Fibroblast of skin of back (primary cell): ENCODE results near the gene GSTO1. TPM values are rescaled to one million over a fixed set of nuclear protein-coding genes. Genes with fewer than 3 reads are reported as not detected.
A peak's percentile ranks its signal among the peaks of the same experiment; 100 is the strongest.
"Not testable (repeated sequence)": the region's sequence is repeated elsewhere in the genome, so short reads cannot be mapped to it uniquely, and the experiment has no call there.

Experiments
- DNase-seq: peaks from one replicate; pipeline ENCODE4 v3.0.0-alpha.2; 2013
- polyA plus RNA-seq, 2 experiments: library from polyadenylated mRNA; unstranded; fragments of 120-200 nt; gene quantifications; one replicate each; pipeline ENCODE4 v1.2.1, GENCODE V29; 2013; ENCODE audit not compliant: insufficient read length in 2 of 2

The GSTO1 gene
- polyA plus RNA-seq (2013, experiment 1 of 2; ENCODE audit: insufficient read length) = 154 TPM
- 94.7 TPM for polyA plus RNA-seq (2013, experiment 2 of 2; ENCODE audit: insufficient read length)

GRCh38 chr10:104254493-104255310, at the start of gene GSTO1:
TSS of gene GSTO1 (plus strand) at chr10:104254892. CDS start at chr10:104254929, 37 bp downstream.
- DNase-seq = peak; percentile 79

DNA sequence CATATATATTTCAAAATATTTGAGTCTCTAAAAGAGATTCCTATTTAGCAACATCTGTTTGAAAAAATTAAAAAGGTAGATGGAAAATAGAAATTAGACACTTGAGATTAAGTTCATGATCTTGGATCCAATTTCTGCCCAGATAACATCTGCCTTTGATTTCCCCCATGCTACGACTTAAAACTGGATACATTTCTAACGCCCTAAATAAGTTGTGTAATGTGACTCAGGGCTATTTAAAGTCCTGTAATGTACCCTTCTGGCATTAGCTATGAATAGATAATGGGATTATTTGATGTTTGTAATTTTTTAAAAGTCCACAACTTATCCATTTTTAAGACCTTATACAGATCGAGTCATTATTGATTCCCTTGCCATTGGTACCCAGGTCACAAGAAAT, 46.0 kb upstream of the GSTO1 start:
- DNase-seq = no peak

GRCh38 chr10:104209575-104210198, 45.0 kb upstream of the GSTO1 start:
- peak; percentile 48 for DNase-seq

DNA sequence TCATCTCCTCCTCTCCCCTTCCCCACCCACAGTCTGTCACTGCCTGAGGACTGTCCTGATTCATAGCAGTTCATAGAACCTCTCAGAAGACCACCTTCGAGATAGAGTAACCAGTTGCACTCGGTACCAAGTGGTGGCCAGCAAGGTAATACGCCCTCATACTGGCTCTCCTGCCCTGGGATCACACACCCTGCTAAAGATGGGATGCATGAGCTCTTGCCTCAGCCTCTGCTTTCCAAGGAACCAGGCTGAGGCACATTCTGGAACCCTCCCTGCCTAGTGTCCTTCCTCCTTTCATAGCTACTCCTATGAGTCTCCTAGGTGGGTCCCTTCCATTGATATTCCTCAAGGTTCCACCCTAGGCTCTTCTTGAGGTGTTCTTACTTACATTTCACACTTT, 38.1 kb upstream of the GSTO1 start:
- DNase-seq = no peak

DNA sequence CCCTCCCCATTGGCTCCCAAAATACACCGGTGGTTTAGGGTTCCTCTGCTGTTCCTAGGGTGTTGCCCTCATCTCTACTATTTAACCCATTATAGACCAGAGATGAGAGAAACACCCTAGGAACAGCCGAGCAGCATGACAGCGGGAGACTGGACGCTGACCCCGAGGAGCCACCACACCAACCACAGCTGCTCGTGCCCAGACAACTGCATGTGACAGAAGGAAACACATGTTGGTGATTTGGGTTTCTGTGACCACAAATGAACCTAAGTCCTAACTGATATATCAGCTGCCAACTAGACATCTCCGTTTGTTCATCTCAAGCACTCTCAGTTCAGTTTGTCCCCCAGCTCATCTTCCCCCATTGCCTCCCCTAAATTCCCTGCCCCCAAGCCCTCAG, 35.9 kb upstream of the GSTO1 start:
- no peak for DNase-seq

DNA sequence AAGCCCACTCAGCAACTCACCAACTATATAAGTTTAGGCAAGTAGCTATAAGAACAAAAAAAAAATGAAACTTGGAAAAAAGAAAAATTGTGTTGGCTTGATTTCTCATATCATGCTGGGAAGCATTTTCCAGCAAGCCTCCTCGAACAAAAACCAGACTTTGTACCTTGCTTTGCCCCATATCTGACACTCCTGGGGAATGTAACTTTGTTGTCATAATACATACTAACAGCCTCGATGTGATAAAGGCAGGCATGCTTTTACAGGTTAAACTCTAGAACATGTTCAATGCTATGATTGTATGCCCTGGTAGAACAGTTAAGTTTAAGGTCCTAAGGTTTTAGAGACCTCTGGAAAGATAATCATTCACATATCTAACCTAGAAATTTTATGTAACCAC, 34.2 kb upstream of the GSTO1 start:
- no peak for DNase-seq

- no peak for DNase-seq
Observed at GRCh38 chr10:104223304-104223703, 31.4 kb upstream of the GSTO1 start.

DNA sequence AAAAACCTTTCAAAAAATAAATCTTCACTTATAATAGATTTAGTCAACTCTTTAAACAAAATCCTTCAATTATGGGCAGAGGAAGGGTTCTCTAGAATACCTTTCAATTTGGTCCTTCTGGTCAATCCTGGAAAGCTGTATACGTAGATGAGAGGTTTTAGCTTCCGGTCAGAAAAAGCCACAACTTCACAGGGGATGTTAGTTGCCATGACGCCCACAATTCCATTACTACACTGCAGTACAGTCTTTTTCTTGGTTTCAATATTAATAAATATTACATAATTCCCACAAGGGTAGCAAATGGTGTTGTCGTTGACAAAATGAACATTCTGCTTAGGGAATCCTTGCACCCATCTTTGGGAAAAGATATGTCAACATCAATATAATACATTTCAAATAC, 24.2 kb upstream of the GSTO1 start:
- DNase-seq = no peak

DNA sequence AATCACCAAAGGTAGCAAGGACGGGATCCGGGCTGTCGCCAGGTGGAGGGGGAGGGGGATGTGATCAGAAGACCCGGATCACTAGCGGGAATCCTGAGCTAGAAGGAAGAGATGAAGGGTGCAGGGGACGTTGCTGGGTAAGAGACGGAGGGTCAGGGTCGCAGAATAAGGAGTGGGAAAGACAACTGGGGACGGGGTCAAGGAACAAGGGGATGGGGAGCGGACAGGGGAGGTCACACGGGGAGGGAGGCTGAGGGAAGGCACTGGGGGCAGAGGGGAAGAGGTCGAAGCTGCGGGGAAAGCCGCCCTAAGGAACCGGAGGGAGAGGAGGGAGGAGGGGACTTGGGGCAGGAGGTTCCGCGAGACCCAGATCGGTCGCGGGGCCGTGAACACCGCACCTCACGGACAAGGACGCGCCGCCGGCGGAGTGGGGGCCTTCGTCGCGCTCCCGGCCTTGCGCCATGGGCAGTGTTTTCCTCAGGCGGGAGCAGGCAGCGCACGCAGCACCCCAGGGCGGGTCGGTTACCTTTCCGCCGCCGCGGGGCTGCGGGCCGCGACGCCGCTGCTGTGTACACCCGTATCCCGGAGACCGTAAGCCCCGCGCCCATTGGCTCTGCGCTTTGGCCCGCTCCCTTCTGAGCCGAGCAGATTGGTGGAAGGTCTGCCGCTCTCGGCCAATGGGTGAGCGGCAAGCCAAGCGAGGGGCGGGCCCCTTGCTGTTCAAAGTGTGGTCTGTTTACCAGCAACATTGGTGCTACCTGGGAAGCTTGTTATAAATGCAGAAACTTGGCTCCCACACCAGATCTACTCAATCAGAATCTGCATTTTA, 22.7 kb upstream of the GSTO1 start, which contains the start of gene CFAP43:
Gene CFAP43 (minus strand): TSS at position 581 of the 829 bp plus-strand sequence. CDS start 118 bp downstream, at position 463.
- peak; percentile 93 for DNase-seq

GRCh38 chr10:104232613-104233102, 22.0 kb upstream of the GSTO1 start:
- no peak for DNase-seq

DNA sequence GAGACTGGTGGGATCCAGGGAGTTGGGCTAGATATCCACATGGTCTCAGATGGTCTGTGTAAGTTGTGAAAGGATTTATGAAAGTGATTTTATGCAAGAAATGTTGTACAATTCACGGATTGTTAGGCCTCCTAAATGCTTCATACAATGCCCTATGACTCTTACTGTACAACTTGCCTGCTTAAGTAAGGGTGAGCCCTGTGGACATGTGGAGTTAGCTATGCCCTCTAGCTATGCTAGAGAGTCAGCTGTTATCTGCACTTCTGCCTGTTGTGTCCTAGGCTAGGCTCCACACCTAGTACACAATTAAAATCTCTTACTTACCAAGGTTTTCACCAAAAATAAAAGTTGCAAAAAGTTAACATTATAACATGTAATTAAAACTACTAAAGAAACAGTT, 20.9 kb upstream of the GSTO1 start:
- no peak for DNase-seq

DNA sequence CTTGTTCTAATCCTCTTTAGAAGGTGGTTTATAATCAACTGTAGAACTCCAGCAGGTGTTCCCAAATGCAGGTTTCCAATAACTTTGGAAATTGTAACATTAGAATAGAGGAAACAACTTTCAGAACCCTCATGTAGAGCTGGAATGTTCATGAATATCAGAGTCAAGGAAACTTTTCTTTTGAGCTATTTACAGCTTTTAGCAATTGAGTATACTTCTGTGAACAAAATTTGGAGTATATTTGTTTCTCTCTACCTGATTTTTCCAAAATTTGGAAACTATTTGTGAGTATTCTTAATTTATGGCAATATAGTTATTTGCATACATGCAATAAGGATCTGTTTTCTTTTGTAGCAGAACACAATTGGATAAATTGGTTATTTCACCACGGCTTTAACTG, 19.8 kb upstream of the GSTO1 start:
- DNase-seq = no peak

DNA sequence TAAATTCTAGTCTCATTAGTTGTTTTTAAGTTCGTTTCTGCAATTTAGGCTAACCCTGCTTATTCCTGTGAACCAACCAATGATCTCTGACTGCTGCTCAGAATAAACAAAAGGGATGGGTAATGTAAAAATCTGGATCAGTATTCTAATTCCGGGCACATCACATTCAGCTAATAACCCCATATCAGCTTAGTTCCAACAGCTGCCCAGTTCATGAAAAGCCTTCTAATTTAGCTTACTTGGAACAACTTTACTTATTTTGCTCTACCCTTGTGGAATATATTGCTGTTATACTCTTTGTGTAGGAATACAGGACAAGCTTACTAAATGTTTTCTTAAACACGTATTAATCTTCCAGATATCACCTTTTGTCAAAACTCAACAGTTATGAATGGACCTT, 18.9 kb upstream of the GSTO1 start:
- no peak for DNase-seq

DNA sequence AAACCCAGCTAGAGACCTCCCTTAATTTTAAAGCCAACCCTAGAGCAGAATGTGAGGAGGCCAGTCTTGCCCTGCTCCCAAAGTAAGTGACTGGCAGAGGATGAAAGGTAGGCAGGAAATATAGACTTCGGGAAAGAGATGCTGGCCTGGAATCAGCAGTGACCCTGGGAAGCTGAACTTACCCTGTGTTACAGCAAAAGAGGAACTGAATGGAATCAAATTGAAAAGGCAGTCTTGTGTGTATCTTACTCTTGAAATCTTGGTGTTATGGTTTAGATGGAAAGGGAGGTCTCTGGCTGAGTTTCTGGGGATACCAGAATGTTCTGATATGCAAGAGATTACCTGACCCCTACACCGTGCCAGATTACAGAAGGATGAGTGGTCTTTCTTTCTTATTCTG, 14.6 kb upstream of the GSTO1 start:
- DNase-seq = no peak

GRCh38 chr10:104242545-104242944, 12.1 kb upstream of the GSTO1 start:
- DNase-seq = no peak

DNA sequence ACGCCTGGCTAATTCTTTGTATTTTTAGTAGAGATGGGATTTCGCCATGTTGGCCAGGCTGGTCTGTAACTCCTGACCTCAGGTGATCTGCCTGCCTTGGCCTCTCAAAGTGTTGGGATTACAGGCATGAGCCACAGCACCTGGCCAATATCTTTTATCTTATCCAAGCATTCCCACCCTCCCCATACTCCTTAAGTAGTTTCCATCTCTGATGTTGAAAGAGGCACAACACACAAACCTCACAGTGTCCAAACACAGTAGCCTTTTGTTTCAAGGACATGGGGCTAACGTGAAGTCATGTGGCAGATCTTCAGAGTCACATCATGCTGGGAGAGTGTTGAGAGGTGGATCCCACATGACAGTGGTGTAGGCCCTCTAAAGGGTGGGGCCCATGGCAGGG, 11.7 kb upstream of the GSTO1 start:
- not testable (repeated sequence) for DNase-seq

DNA sequence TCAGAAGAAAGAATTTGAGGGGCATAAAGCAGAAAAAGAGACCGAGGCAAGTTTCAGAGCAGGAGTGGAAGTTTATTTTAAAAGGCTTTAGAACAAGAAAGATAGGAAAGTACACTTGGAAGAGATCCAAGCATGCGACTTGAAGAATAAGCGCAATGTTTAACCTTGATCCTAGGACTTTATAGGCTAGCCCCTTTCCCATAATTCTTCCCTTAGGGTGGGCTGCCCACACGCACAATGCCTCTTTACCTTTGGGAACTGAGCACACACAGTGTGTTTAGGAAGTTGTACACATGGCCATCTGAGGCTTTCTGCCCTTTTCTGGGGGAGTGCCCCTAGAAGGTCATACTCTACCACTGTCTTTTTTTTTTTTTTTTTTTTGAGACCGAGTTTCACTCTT, 11.2 kb upstream of the GSTO1 start:
- DNase-seq = no peak

GRCh38 chr10:104245066-104245632, 9.5 kb upstream of the GSTO1 start:
- no peak for DNase-seq

GRCh38 chr10:104246976-104247375, 7.7 kb upstream of the GSTO1 start:
- peak; percentile 61 for DNase-seq

DNA sequence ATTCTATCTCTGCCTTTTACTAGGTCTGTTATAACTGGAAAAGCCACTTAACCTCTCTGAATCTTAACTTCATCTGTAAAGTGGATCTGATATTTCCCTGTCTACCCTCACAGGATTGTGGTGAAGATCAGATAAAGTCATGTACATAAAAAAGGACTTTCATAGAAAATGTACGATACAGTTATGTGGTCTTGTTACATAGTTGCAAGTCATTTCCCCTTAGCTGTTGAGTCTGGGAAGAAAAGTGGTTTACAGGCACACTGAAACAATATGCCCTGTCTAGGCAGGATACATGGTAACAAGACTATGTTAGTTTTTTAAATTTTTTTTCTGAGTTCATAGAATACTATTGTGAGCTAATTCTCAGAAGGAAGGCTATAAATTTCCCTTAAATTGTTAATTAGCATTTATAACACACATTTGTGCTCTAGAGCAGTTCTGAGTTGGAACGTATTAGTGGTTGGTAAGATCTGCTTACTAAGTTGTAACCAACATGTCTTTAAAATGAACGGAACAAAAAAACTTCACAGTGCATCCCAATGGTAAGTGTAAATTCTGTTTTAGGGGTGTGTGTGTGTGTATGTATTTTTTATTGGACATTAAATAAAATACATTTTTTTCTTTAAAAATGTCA, 7.1 kb upstream of the GSTO1 start:
- DNase-seq = no peak

GRCh38 chr10:104248931-104249330, 5.8 kb upstream of the GSTO1 start:
- not testable (repeated sequence) for DNase-seq

GRCh38 chr10:104250371-104250770, 4.3 kb upstream of the GSTO1 start:
- DNase-seq = no peak
